Endothelial cell of umbilical vein (primary cell): ENCODE data around the gene MFSD1. TPM values are rescaled to one million over a fixed set of nuclear protein-coding genes. Genes with fewer than 3 reads are reported as not detected.

ENCODE experiments used
- BruUV-seq: library from RNA; stranded (reverse); fragments of 400-500 nt; replicated peaks from 2 replicates; lab custom pipeline; 2021; lab: Mats Ljungman, UMichigan
- CTCF ChIA-PET: fragments of 300-600, 350-600 bp; sonication (Branson Sonifier 250); formaldehyde crosslinking; loops from one replicate; lab custom pipeline; 2021; ENCODE audit warnings: antibody characterized with exemption, inconsistent platforms; lab: Charles Lee
- POLR2A ChIA-PET: fragments of 300-600, 350-600 bp; sonication (Branson Sonifier 250); formaldehyde crosslinking; loops from one replicate; lab custom pipeline; 2021; ENCODE audit warnings: antibody characterized with exemption, inconsistent platforms; lab: Charles Lee
- DNase-seq: peaks from one replicate; pipeline ENCODE4 v3.0.0-alpha.2; 2011; ENCODE audit warnings: low read depth, low spot score
- FAIRE-seq: peaks from 2 replicates; lab custom pipeline; 2011; peaks lifted over from hg19 to GRCh38; lab: Jason Lieb, UNC
- H2AFZ ChIP-seq: 2 replicates; pipeline ENCODE4 v1.6.0; 2012; ENCODE audit warnings: low read depth, low read length, control low read depth, inconsistent platforms
- H3K27ac ChIP-seq: 2 replicates; pipeline ENCODE4 v1.5.1; 2011; ENCODE audit warnings: low read depth, mild to moderate bottlenecking, control low read depth, low read length, moderate library complexity; ENCODE audit not compliant: insufficient read depth
- H3K27me3 ChIP-seq, 2 experiments: 2 replicates each; pipeline versions ENCODE4 v1.6.0 to v1.6.1; 2011; ENCODE audit warnings: low read length in 2 of 2, mixed read lengths in 1 of 2; ENCODE audit not compliant: control insufficient read depth in 2 of 2, insufficient read depth in 2 of 2
- H3K36me3 ChIP-seq, 2 experiments: 2 replicates in 1 of 2; 3 replicates in 1 of 2; pipeline ENCODE4 v1.5.1; 2011; ENCODE audit warnings: low read length in 2 of 2, mild to moderate bottlenecking in 1 of 2, moderate library complexity in 1 of 2; ENCODE audit not compliant: control insufficient read depth in 2 of 2, insufficient read depth in 2 of 2; ENCODE audit errors: extremely low read depth in 1 of 2
- H3K4me1 ChIP-seq: 3 replicates; pipeline ENCODE4 v1.5.1; 2011; ENCODE audit warnings: mild to moderate bottlenecking, low read length; ENCODE audit not compliant: control insufficient read depth, insufficient read depth; ENCODE audit errors: extremely low read depth
- H3K4me2 ChIP-seq: 2 replicates; pipeline ENCODE4 v1.6.1; 2011; ENCODE audit warnings: low read length, control low read depth, mixed read lengths; ENCODE audit not compliant: insufficient read depth
- H3K4me3 ChIP-seq, 3 experiments: fragments of 200-600 bp in 1 of 3; sonication (generic), shearing (Covaris generic) in 1 of 3; replicated peaks in 1 of 3; 2 replicates each; pipeline ENCODE4 v1.5.1; 2011 to 2016; ENCODE audit warnings: control low read depth in 3 of 3, low read length in 3 of 3, mild to moderate bottlenecking in 2 of 3, inconsistent platforms in 1 of 3, low read depth in 1 of 3, moderate library complexity in 1 of 3; ENCODE audit not compliant: insufficient read depth in 1 of 3
- H3K79me2 ChIP-seq: 2 replicates; pipeline ENCODE4 v1.6.0; 2012; ENCODE audit warnings: low read length, inconsistent platforms; ENCODE audit not compliant: control insufficient read depth, insufficient read depth
- H3K9ac ChIP-seq: replicated peaks from 2 replicates; pipeline ENCODE3; 2011; ENCODE audit warnings: low read length, control low read depth; ENCODE audit not compliant: insufficient read depth; ENCODE audit errors: extremely low read depth
- H3K9me1 ChIP-seq: replicated peaks from 3 replicates; pipeline ENCODE4 v1.6.0; 2011; ENCODE audit warnings: mild to moderate bottlenecking, low read length; ENCODE audit not compliant: control insufficient read depth, insufficient read depth; ENCODE audit errors: extremely low read depth
- H3K9me3 ChIP-seq: replicated peaks from 2 replicates; pipeline ENCODE4 v1.5.1; 2012; ENCODE audit warnings: low read length, inconsistent platforms; ENCODE audit not compliant: control insufficient read depth, insufficient read depth
- H4K20me1 ChIP-seq: replicated peaks from 2 replicates; pipeline ENCODE3; 2011; ENCODE audit warnings: mild to moderate bottlenecking, low read length; ENCODE audit not compliant: control insufficient read depth, insufficient read depth; ENCODE audit errors: extremely low read depth
- CTCF ChIP-seq, 2 donors: IDR thresholded peaks; 1 replicate in 1 of 2; 2 replicates in 1 of 2; pipeline ENCODE4 v1.5.1; 2011; ENCODE audit warnings: low read length in 2 of 2, mild to moderate bottlenecking in 2 of 2, moderate library complexity in 2 of 2, control low read depth in 1 of 2, inconsistent platforms in 1 of 2, low read depth in 1 of 2; ENCODE audit not compliant: insufficient read depth in 1 of 2; ENCODE audit errors: extremely low read depth in 1 of 2
- EZH2 ChIP-seq: IDR thresholded peaks from 2 replicates; pipeline ENCODE4 v1.6.1; 2012; ENCODE audit warnings: borderline replicate concordance, low read depth, mild to moderate bottlenecking, moderate library complexity, low read length, inconsistent platforms; ENCODE audit not compliant: severe bottlenecking
- FOS ChIP-seq: IDR thresholded peaks from 2 replicates; pipeline ENCODE4 v1.6.1; 2011; ENCODE audit warnings: mild to moderate bottlenecking, low read length, moderate library complexity, borderline replicate concordance; ENCODE audit not compliant: insufficient read depth
- GATA2 ChIP-seq: IDR thresholded peaks from 2 replicates; pipeline ENCODE4 v1.7.0; 2011; ENCODE audit warnings: low read depth, mild to moderate bottlenecking, moderate library complexity, mixed read lengths, low read length; ENCODE audit not compliant: insufficient read length, insufficient read depth
- JUN ChIP-seq: IDR thresholded peaks from 2 replicates; pipeline ENCODE4 v1.6.1; 2011; ENCODE audit warnings: borderline replicate concordance, low read depth; ENCODE audit not compliant: insufficient read length, insufficient read depth
- MAX ChIP-seq: IDR thresholded peaks from 2 replicates; pipeline ENCODE4 v1.6.1; 2011; ENCODE audit not compliant: insufficient read depth, insufficient read length
- MYC ChIP-seq: IDR thresholded peaks from one replicate; pipeline ENCODE4 v1.6.1; 2011; ENCODE audit warnings: mild to moderate bottlenecking, low read depth, low read length
- POLR2A ChIP-seq: IDR thresholded peaks from 2 replicates; pipeline ENCODE4 v1.6.1; 2012; ENCODE audit warnings: low read depth, mild to moderate bottlenecking, control low read depth, low read length
- POLR2AphosphoS5 ChIP-seq: IDR thresholded peaks from 2 replicates; pipeline ENCODE4 v1.6.1; 2012; ENCODE audit warnings: low read depth, mild to moderate bottlenecking, control low read depth, low read length, moderate library complexity; ENCODE audit not compliant: insufficient read depth
- dilution Hi-C: fragments of 300-500 bp; cut with MboI; formaldehyde crosslinking; loops from one replicate; pipeline ENCODE4 v1.15.0; 2019; ENCODE audit warnings: low sequenced_read_pairs; ENCODE audit not compliant: extremely low pct_ligation_motif_present
- intact Hi-C: fragments of 100-400 bp; cut with micrococcal nuclease; formaldehyde crosslinking; loops from one replicate; pipeline ENCODE4 v1.10.0; 2022
- polyA plus RNA-seq, 4 experiments: library from polyadenylated mRNA; depleted of rRNA in 3 of 4; stranded (reverse) in 3 of 4; unstranded in 1 of 4; fragments of >200 nt; gene quantifications; 2 replicates each; pipeline versions ENCODE4 v1.2.1 to v1.2.3, GENCODE V29; 2011 to 2012; ENCODE audit warnings: missing spikeins in 1 of 4
- total RNA-seq: library from RNA; stranded (reverse); gene quantifications from 2 replicates; pipeline ENCODE4 v1.2.3, GENCODE V29; 2021

The MFSD1 gene
- total and polyA plus RNA-seq, 2 donors (not counting 3 experiments of a cell fraction or from before 2014, with no cell fraction given), result 38.2 to 65.1 TPM

- Histone ChIP-seq H3K4me2 (peak overlapping the region; percentile 26), H3K27me3 (no peaks in the 10 kb centered on the region), H2AFZ (peak overlapping the region; percentile 70), H3K4me3 (no peak overlapping the region), H3K9ac (no peak overlapping the region), H3K9me1 (no peaks in the 10 kb centered on the region), H3K79me2 (no peaks in the 10 kb centered on the region), H3K4me1 (peaks cover 23% of the 10 kb centered on the region), H3K27ac (peak overlapping the region; percentile 3), H3K36me3 (no peaks in the 10 kb centered on the region), H4K20me1 (no peaks in the 10 kb centered on the region), H3K9me3 (no peaks in the 10 kb centered on the region)
- FAIRE-seq (peak; percentile 79), DNase-seq (peak; percentile 85)
- CTCF ChIA-PET, result interaction anchor here (0.6 to 3.7 kb wide), 6 partner anchors 14 to 428 kb away, joined by 3 to 14 read pairs (median 4); no protein-coding TSS in a partner anchor
- intact Hi-C loops, result loop anchor here (1.0 to 2.0 kb wide), 2 partner anchors 20 to 42 kb away; no protein-coding TSS in a partner anchor
- TF ChIP-seq FOS (no peak), POLR2A (peak; percentile 57), POLR2AphosphoS5 (peak; percentile 23)
- no TSS peak for BruUV-seq
- POLR2A ChIA-PET, result interaction anchor here (1.0 kb wide), 1 partner anchor 1068 kb away, joined by 3 read pairs; no protein-coding TSS in a partner anchor
- dilution Hi-C loops, result no loop called here
Measured at GRCh38 chr3:158768881-158769543, 32.8 kb upstream of the MFSD1 start.

GRCh38 chr3:158769549-158769948 is 32.3 kb upstream of the MFSD1 start:
- H3K9ac ChIP-seq, result no peak overlapping the region
- H3K27me3 ChIP-seq, result no peaks in the 10 kb centered on the region
- H3K9me3 ChIP-seq, result no peaks in the 10 kb centered on the region
- H2AFZ ChIP-seq, result peak overlapping the region; percentile 37
- no peak for DNase-seq
- dilution Hi-C loops, result no loop called here
- ChIA-PET POLR2A (interaction anchor here (1.0 kb wide), 1 partner anchor 1067 kb away, joined by 3 read pairs; no protein-coding TSS in a partner anchor), CTCF (interaction anchor here (0.6 to 3.7 kb wide), 5 partner anchors 20 to 427 kb away, joined by 3 to 14 read pairs (median 3); partner anchors contain the start of gene GFM1)
- no peaks in the 10 kb centered on the region for H3K79me2 ChIP-seq
- no peak overlapping the region for H3K27ac ChIP-seq
- H3K4me1 ChIP-seq, result peaks cover 23% of the 10 kb centered on the region
- no peak overlapping the region for H3K4me3 ChIP-seq
- H3K36me3 ChIP-seq, result no peaks in the 10 kb centered on the region
- intact Hi-C loops, result loop anchor here (1.0 to 2.0 kb wide), 2 partner anchors 21 to 42 kb away; no protein-coding TSS in a partner anchor
- BruUV-seq, result TSS peak; percentile 36
- TF ChIP-seq CTCF (IDR thresholded peaks at IDR 0.05; ENCODE audit: extremely low read depth in 1 of 2, insufficient read depth in 1 of 2, low read depth in 1 of 2, low read length in 2 of 2) (no peak), GATA2 (no peak), FOS (no peak), MAX (no peak), POLR2A (no peak), MYC (no peak), POLR2AphosphoS5 (no peak), EZH2 (no peak), JUN (no peak)
- no peak for FAIRE-seq
- H4K20me1 ChIP-seq, result no peaks in the 10 kb centered on the region
- peak overlapping the region; percentile 18 for H3K4me2 ChIP-seq
- H3K9me1 ChIP-seq, result no peaks in the 10 kb centered on the region
